ENCODE data around the gene CPB2. TPM values are rescaled to one million over a fixed set of nuclear protein-coding genes. Genes with fewer than 3 reads are reported as not detected.

The CPB2 gene
- total and polyA plus RNA-seq, 4 donors, result 175 to 997 (median 504) TPM

GRCh38 chr13:46097015-46097414 is 7.8 kb downstream of the CPB2 start (continued):
- TF ChIP-seq ZBTB33 (IDR thresholded peaks at IDR 0.05) (no peak), RAD21 (IDR thresholded peaks at IDR 0.05) (peak in 1 of 2 donors; percentile 5), HNF4G (IDR thresholded peaks at IDR 0.05) (no peak), FOXA1 (IDR thresholded peaks at IDR 0.05) (peak; percentile 98), EGR1 (IDR thresholded peaks at IDR 0.05; ENCODE audit: low read depth in 2 of 2) (no peak), TAF1 (conservative IDR thresholded peaks at IDR 0.05) (peak; percentile 67)

- H3K36me3 ChIP-seq (ENCODE audit: control insufficient read depth in 4 of 4, insufficient read depth in 3 of 4, low read depth in 1 of 4, low read length in 3 of 4), result peaks cover 0 to 18% (median 5%) of the 10 kb centered on the region in 4 donors
- no peak for DNase-seq (ENCODE audit: low spot score)
- peak overlapping the region; percentile 31 to 43 for H3K27ac ChIP-seq (ENCODE audit: low read depth in 1 of 2, low read length in 2 of 2)
- H3K9ac ChIP-seq (ENCODE audit: low read depth in 1 of 2, low read length in 2 of 2), result peak overlapping the region in 1 of 2 donors; percentile 23
- no peak overlapping the region for H3K4me3 ChIP-seq (ENCODE audit: low read depth in 1 of 3, low read length in 3 of 3)
- WGBS, result 36% methylated on average over 3 of the region's 3 CpGs
- no peaks in the 10 kb centered on the region for H3K9me3 ChIP-seq (ENCODE audit: control insufficient read depth in 4 of 4, low read length in 3 of 4)
- TF ChIP-seq SP1 (IDR thresholded peaks at IDR 0.05) (peak; percentile 63), EGR1 (IDR thresholded peaks at IDR 0.05; ENCODE audit: low read depth in 2 of 2) (no peak), HNF4G (IDR thresholded peaks at IDR 0.05) (no peak), RXRA (IDR thresholded peaks at IDR 0.05) (peak; percentile 75 to 78), YY1 (IDR thresholded peaks at IDR 0.05) (peak; percentile 34), ZBTB33 (IDR thresholded peaks at IDR 0.05) (no peak), FOXA2 (IDR thresholded peaks at IDR 0.05) (no peak), RAD21 (IDR thresholded peaks at IDR 0.05) (no peak), TAF1 (conservative IDR thresholded peaks at IDR 0.05) (no peak), JUND (IDR thresholded peaks at IDR 0.05) (peak in 1 of 2 donors; percentile 48), NR2F2 (IDR thresholded peaks at IDR 0.05) (no peak), FOXA1 (IDR thresholded peaks at IDR 0.05) (no peak), HNF4A (conservative IDR thresholded peaks at IDR 0.05) (peak; percentile 75 to 76), GABPA (IDR thresholded peaks at IDR 0.05 in 1 of 2, conservative IDR thresholded peaks at IDR 0.05 in 1 of 2) (no peak)
- TF ChIP-seq, protein P1, sequence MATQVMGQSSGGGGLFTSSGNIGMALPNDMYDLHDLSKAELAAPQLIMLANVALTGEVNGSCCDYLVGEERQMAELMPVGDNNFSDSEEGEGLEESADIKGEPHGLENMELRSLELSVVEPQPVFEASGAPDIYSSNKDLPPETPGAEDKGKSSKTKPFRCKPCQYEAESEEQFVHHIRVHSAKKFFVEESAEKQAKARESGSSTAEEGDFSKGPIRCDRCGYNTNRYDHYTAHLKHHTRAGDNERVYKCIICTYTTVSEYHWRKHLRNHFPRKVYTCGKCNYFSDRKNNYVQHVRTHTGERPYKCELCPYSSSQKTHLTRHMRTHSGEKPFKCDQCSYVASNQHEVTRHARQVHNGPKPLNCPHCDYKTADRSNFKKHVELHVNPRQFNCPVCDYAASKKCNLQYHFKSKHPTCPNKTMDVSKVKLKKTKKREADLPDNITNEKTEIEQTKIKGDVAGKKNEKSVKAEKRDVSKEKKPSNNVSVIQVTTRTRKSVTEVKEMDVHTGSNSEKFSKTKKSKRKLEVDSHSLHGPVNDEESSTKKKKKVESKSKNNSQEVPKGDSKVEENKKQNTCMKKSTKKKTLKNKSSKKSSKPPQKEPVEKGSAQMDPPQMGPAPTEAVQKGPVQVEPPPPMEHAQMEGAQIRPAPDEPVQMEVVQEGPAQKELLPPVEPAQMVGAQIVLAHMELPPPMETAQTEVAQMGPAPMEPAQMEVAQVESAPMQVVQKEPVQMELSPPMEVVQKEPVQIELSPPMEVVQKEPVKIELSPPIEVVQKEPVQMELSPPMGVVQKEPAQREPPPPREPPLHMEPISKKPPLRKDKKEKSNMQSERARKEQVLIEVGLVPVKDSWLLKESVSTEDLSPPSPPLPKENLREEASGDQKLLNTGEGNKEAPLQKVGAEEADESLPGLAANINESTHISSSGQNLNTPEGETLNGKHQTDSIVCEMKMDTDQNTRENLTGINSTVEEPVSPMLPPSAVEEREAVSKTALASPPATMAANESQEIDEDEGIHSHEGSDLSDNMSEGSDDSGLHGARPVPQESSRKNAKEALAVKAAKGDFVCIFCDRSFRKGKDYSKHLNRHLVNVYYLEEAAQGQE (IDR thresholded peaks at IDR 0.05), result no peak
- TF ChIP-seq, protein P2, sequence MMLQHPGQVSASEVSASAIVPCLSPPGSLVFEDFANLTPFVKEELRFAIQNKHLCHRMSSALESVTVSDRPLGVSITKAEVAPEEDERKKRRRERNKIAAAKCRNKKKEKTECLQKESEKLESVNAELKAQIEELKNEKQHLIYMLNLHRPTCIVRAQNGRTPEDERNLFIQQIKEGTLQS (IDR thresholded peaks at IDR 0.05), result no peak
- TF ChIP-seq, protein P3, sequence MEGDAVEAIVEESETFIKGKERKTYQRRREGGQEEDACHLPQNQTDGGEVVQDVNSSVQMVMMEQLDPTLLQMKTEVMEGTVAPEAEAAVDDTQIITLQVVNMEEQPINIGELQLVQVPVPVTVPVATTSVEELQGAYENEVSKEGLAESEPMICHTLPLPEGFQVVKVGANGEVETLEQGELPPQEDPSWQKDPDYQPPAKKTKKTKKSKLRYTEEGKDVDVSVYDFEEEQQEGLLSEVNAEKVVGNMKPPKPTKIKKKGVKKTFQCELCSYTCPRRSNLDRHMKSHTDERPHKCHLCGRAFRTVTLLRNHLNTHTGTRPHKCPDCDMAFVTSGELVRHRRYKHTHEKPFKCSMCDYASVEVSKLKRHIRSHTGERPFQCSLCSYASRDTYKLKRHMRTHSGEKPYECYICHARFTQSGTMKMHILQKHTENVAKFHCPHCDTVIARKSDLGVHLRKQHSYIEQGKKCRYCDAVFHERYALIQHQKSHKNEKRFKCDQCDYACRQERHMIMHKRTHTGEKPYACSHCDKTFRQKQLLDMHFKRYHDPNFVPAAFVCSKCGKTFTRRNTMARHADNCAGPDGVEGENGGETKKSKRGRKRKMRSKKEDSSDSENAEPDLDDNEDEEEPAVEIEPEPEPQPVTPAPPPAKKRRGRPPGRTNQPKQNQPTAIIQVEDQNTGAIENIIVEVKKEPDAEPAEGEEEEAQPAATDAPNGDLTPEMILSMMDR (IDR thresholded peaks at IDR 0.05; ENCODE audit: low read depth, low read length, missing input control), result no peak
- TF ChIP-seq, protein P4, sequence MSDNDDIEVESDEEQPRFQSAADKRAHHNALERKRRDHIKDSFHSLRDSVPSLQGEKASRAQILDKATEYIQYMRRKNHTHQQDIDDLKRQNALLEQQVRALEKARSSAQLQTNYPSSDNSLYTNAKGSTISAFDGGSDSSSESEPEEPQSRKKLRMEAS (IDR thresholded peaks at IDR 0.05), result no peak
- no peaks in the 10 kb centered on the region for H3K27me3 ChIP-seq (ENCODE audit: control insufficient read depth in 4 of 4, insufficient read depth in 4 of 4, low read length in 3 of 4)
- H3K4me1 ChIP-seq (ENCODE audit: control insufficient read depth in 4 of 4, insufficient read depth in 4 of 4, low read length in 3 of 4), result peaks cover 5 to 57% (median 33%) of the 10 kb centered on the region in 4 donors
These were observed 10.4 kb downstream of the CPB2 start for GRCh38 chr13:46094478-46094877.

All from liver (tissue), 9 donors.